Measurements from ENCODE around the gene ATXN1. TPM values are rescaled to one million over a fixed set of nuclear protein-coding genes. Genes with fewer than 3 reads are reported as not detected.

Gene ATXN1
- total and polyA plus RNA-seq, 2 of the 8 experiments (the other 6 are each of a cell fraction or from before 2014, with no cell fraction given) = 1.6 to 4.0 TPM

- no peak for TF ChIP-seq JUN (IDR thresholded peaks at IDR 0.05; ENCODE audit: low read depth, low read length)
- TF ChIP-seq NANOG (IDR thresholded peaks at IDR 0.05; ENCODE audit: insufficient read depth, low read depth, low read length, poor library complexity, severe bottlenecking) = no peak
- TF ChIP-seq KDM4A (IDR thresholded peaks at IDR 0.05; ENCODE audit: low read depth, low read length, severe bottlenecking) = no peak
Measured at GRCh38 chr6:16470502-16471221, 290.6 kb downstream of the ATXN1 start (continued).
